ENCODE results near the gene MICAL3.
"Not testable (repeated sequence)": the region's sequence is repeated elsewhere in the genome, so short reads cannot be mapped to it uniquely, and the experiment has no call there.

Gene MICAL3

GRCh38 chr22:18059094-18059417 is 34.7 kb upstream of the MICAL3 start:
- DNase-seq (ENCODE audit: low read depth) = no peak

DNA sequence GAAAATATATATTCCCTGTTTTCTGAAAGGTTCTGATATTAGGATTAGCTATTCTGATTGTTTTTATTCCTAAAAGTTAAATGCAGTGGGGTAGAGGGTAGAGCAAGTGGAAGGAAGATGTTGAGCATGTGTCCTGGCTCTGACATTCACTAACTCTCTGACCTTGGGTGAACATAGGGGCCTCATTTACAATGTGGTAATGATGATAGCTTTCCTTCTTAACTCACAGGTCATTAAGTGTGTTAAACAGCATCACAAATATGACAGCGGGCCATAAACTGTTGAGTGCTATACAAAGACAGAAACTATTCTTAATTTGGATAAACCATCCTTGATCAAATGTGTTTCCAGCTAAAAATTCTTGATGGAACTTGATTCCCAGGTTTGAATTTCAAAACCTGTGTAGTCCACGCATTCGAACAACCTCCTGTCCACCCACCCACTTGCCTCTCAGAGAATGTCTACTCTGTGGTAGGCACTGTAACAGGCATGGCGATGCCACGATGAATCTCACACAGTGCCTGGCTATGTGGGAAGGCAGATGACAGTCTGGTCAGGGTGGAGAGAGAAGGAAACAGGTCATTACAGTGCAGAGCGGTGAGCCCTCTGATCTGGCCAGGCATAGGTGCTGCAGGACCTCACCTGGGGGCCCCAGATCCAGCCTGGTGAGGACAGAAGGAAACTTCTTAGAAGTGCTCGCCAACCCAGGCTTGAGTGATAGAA is 34.2 kb upstream of the MICAL3 start:
- no peak for DNase-seq (ENCODE audit: low read depth)

GRCh38 chr22:18057568-18058209 is 33.3 kb upstream of the MICAL3 start:
- no peak for DNase-seq (ENCODE audit: low read depth)

- DNase-seq (ENCODE audit: low read depth) = no peak
Observed at GRCh38 chr22:18056807-18057474, 32.6 kb upstream of the MICAL3 start.

GRCh38 chr22:18056161-18056666 is 31.9 kb upstream of the MICAL3 start:
- no peak for DNase-seq (ENCODE audit: low read depth)

DNA sequence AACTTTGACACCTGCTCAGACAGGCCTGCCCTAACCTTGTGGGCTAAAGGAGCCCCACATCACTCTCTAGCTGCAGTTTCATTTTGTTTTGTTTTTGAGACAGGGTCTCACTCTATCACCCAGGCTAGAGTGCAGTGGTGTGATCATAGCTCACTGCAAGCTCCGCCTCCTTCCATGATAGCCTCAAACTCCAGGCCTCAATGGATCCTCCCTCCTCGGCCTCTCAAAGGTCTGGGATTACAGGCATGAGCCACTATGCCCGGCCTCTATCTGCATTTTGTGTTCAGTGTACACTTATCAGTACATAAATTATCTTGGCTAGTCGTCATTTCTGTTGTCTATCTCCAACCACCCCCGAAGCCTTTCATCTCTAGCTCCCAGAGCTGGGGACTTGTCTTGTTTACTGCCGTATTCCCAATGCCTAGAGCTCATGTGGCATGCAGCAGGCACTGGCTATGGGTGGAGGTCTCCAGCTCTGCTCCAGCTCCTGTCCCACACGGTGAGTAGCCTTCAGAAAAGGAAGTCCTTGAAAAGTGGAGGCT is 31.3 kb upstream of the MICAL3 start:
- no peak for DNase-seq (ENCODE audit: low read depth)

- not testable (repeated sequence) for DNase-seq (ENCODE audit: low read depth)
Observed at GRCh38 chr22:18053216-18053946, 29.0 kb upstream of the MICAL3 start.

DNA sequence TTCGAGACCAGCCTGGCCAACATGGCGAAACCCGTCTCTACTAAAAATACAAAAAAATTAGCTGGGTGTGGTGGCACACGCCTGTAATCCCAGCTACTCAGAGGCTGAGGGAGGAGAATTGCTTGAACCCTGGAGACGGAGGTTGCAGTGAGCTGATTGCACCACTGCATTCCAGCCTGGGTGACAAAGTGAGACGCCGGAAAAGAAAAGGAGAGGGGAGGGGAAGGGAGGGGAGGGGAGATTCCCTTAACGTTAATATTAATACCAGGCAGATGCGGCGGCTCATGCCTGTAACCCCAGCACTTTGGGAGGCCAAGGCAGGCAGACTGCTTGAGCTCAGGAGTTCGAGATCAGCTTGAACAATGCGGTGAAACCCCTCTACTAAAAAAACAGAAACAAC is 26.8 kb upstream of the MICAL3 start:
- DNase-seq (ENCODE audit: low read depth) = not testable (repeated sequence)

DNA sequence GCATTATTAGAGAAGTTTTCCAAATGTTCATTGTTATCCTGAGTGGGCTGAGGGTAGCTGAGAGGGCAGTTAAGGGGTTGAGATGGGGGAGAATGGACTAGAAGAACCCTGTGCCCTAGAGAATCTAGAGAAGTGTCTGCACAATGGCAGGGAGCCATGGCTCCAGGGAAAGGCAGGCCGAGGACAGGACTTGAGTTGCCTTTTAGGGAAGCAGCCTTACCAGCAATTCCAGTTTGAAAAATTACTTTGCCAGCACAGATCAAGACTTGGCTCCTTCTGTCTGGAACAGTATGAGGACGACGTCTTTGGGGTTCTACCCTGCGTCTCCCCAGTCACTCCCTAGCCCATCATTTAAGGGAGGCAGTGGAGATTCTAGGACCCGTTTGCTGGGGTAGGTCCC is 25.7 kb upstream of the MICAL3 start:
- DNase-seq (ENCODE audit: low read depth) = no peak

DNA sequence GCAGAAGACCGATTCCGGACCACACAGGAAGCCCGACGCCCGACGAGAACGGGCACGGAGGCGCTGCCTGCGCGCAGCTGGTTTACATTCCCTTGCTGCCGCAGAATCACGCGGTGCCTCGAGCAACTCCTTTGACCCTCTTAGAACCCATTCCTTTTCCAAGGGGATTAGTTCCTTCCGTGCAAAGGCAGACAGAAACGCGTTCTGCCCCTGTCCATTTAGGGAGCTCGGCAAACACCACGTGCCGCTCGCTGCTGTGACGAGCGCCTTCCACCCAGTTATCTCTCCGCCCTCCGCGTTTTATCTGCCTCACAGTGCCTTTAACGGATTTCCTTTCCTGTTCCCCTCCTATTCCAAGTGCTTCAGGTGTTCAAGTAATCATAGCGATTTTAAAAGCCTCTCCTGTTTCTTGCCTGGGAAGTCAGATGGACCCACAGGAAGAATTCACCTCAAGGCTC is 24.1 kb upstream of the MICAL3 start:
- DNase-seq (ENCODE audit: low read depth) = no peak

DNA sequence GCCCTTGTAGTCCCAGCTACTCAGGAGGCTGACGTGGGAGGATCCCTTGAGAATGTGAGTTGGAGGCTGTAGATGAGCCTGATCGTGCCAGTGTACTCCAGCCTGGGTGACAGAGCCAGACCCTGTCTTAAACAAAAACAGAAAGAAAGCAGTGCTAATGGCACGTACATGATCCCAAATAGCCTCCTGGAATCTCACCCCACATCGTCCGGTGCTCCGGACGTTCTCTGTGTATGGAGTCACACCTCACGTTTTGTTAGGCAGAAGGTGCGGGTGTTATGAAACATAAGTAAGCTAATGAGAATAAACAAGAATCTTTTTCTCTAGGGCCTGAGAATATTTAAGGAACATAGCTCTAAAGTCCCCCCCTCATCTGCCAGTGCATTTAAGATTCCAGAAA is 23.7 kb upstream of the MICAL3 start:
- no peak for DNase-seq (ENCODE audit: low read depth)

GRCh38 chr22:18045794-18046193 is 21.4 kb upstream of the MICAL3 start:
- DNase-seq (ENCODE audit: low read depth) = no peak

DNA sequence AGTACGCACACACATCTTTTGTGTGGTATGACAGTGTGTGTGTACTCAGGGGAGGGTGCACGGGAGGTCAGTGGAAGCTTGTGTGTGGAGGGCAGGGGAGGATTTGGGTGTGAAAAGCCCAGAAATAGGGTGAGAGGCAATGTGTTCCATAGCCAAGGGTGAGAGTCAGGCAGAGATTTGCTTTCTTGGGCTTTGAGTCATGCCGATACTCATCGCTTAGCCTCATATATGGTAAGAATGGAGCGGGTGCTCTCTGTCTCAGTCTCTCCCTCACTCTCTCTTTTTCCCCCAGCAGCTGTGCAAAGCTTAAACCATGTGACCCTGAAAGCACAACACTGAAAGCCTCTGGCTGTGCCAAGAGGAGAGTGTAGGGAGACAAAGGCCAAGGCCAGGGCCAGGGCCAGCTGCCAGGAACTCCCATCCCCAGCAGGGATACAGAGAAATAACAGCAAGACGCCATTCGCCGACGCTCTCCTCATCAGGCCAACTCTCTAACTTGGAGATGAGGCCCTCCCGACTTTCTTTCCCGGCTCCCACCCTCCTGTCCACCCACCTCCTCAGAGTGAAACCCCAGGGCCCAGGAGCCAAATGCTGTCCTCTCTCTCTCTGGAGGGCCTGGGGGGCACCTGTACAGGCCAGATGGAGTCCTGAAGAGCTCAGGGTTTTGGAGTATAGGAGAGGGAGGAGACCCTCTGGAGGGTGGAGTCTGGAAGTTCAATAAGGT is 20.3 kb upstream of the MICAL3 start:
- no peak for DNase-seq (ENCODE audit: low read depth)

GRCh38 chr22:18042685-18043084 is 18.3 kb upstream of the MICAL3 start:
- DNase-seq (ENCODE audit: low read depth) = no peak

DNA sequence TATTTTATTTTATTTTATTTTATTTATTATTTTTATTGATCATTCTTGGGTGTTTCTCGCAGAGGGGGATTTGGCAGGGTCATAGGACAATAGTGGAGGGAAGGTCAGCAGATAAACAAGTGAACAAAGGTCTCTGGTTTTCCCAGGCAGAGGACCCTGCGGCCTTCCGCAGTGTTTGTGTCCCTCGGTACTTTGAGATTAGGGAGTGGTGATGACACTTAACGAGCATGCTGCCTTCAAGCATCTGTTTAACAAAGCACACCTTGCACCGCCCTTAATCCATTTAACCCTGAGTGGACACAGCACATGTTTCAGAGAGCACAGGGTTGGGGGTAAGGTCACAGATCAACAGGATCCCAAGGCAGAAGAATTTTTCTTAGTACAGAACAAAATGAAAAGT is 16.5 kb upstream of the MICAL3 start:
- not testable (repeated sequence) for DNase-seq (ENCODE audit: low read depth)

DNA sequence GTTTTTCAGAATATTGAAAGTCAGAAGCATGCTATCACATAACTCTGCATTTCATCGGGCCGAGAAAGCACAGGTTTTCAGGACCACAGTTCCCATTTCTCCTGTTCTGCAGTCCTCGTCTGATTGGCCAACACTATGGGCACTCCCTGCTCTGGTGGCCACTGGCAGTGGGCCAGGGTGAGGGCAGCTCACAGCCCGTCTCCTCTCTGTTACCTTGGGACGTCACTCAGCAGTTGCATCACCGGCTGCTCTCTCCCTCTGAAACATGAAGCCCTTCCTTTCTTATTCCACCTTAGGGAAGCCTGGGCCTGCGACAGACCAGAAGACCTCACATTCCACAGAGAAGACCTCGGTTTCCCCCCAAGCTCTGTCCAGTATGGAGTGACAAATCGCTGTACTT is 11.4 kb upstream of the MICAL3 start:
- no peak for DNase-seq (ENCODE audit: low read depth)

DNA sequence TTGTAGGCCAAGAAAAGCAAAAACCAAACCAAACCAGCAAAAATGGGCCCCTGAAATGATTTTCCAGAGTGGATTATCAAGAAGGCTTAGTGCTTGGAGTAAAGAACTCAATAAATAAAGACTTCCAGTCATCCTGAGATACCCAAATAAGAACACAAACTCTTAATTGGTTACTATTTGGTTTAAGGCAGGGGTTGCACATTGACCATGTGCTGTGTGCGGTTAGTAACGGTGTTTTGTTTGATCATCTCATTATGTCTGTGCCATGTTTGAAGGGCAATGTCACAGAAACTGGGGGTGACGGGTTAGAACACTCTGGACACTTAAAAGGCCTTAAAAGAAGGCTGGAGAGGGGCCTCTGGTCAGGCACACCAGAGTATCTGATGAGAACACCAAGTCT is 9.7 kb upstream of the MICAL3 start:
- DNase-seq (ENCODE audit: low read depth) = no peak

GRCh38 chr22:18033204-18033998 is 9.0 kb upstream of the MICAL3 start:
- DNase-seq (ENCODE audit: low read depth) = no peak

- no peak for DNase-seq (ENCODE audit: low read depth)
Observed at GRCh38 chr22:18032455-18033101, 8.2 kb upstream of the MICAL3 start.

All from stimulated activated CD8-positive, alpha-beta memory T cell treated with anti-CD3 and anti-CD28 coated beads, Interleukin-4, amount 100 ng/mL, for 24 hours (primary cell).